HepG2 (cell line): ENCODE data around the gene CIT. TPM values are rescaled to one million over a fixed set of nuclear protein-coding genes. Genes with fewer than 3 reads are reported as not detected.

Experiments used
- ATF6 ChIP-seq: sonication (generic); formaldehyde crosslinking; conservative IDR thresholded peaks from 2 replicates; pipeline ENCODE4 v1.4.0; 2020; ENCODE audit warnings: missing genetic modification reagents
- DPF2 ChIP-seq: sonication (generic); formaldehyde crosslinking; IDR thresholded peaks from 2 replicates; pipeline ENCODE4 v1.4.0; 2020; ENCODE audit warnings: mild to moderate bottlenecking, low read depth, missing genetic modification reagents, borderline replicate concordance
- HOXA3 ChIP-seq: sonication (generic); formaldehyde crosslinking; IDR thresholded peaks from 2 replicates; pipeline ENCODE4 v1.5.0; 2020; ENCODE audit warnings: missing genetic modification reagents
- JARID2 ChIP-seq: sonication (generic); formaldehyde crosslinking; IDR thresholded peaks from 2 replicates; pipeline ENCODE4 v1.8.1; 2023; ENCODE audit warnings: missing genetic modification reagents, inconsistent platforms; ENCODE audit not compliant: insufficient replicate concordance
- PAXIP1 ChIP-seq: sonication (generic); formaldehyde crosslinking; conservative IDR thresholded peaks from 2 replicates; pipeline ENCODE4 v1.4.0; 2020; ENCODE audit warnings: mild to moderate bottlenecking, missing genetic modification reagents, moderate library complexity
- POLR2A ChIP-seq, 2 experiments: IDR thresholded peaks; 2 replicates each; pipeline ENCODE4 v1.6.1; 2011; ENCODE audit warnings: low read depth in 2 of 2, low read length in 2 of 2, mild to moderate bottlenecking in 1 of 2, moderate library complexity in 1 of 2; ENCODE audit not compliant: insufficient read depth in 1 of 2
- RFX1 ChIP-seq: fragments of 450-650 bp; IDR thresholded peaks from 2 replicates; pipeline ENCODE4 v1.6.1; 2017
- SALL1 ChIP-seq: sonication (generic); formaldehyde crosslinking; IDR thresholded peaks from 2 replicates; pipeline ENCODE4 v1.8.0; 2022; ENCODE audit warnings: mild to moderate bottlenecking, missing genetic modification reagents
- ZBTB7B ChIP-seq: sonication (generic); formaldehyde crosslinking; IDR thresholded peaks from 2 replicates; pipeline ENCODE4 v1.4.0; 2020; ENCODE audit warnings: missing genetic modification reagents
- ZNF142 ChIP-seq: sonication (generic); formaldehyde crosslinking; IDR thresholded peaks from 2 replicates; pipeline ENCODE4 v1.4.0; 2020; ENCODE audit warnings: missing genetic modification reagents
- ZNF547 ChIP-seq: sonication (generic); formaldehyde crosslinking; IDR thresholded peaks from 2 replicates; pipeline ENCODE4 v1.5.1; 2020; ENCODE audit warnings: mild to moderate bottlenecking, missing genetic modification reagents
- ZNF574 ChIP-seq: sonication (generic); formaldehyde crosslinking; IDR thresholded peaks from 2 replicates; pipeline ENCODE4 v1.4.0; 2020; ENCODE audit warnings: missing genetic modification reagents
- ZNF619 ChIP-seq: sonication (generic); formaldehyde crosslinking; IDR thresholded peaks from 2 replicates; pipeline ENCODE4 v1.4.0; 2020; ENCODE audit warnings: mild to moderate bottlenecking, missing genetic modification reagents
- ZSCAN29 ChIP-seq: sonication (generic); formaldehyde crosslinking; conservative IDR thresholded peaks from 2 replicates; pipeline ENCODE4 v1.4.0; 2020; ENCODE audit warnings: mild to moderate bottlenecking, missing genetic modification reagents
- polyA plus RNA-seq, 8 experiments: library from polyadenylated mRNA; depleted of rRNA in 3 of 8; stranded (reverse) in 7 of 8; unstranded in 1 of 8; fragments of >200 nt; fragmentation: Illumina TruSeq in 4 of 8; extraction: Trizol in 4 of 8; gene quantifications; 2 replicates each; pipeline versions ENCODE4 v1.2.1 to v1.2.3, GENCODE V29; 2011 to 2016; ENCODE audit warnings: low read depth in 4 of 8, missing spikeins in 1 of 8, mixed read lengths in 1 of 8; ENCODE audit not compliant: insufficient read depth in 1 of 8
- total RNA-seq, 5 experiments: library from RNA; depleted of rRNA; stranded (reverse); fragments of >200 nt; fragmentation: Illumina TruSeq; extraction: Trizol; gene quantifications; 2 replicates each; pipeline ENCODE4 v1.2.3, GENCODE V29; 2016; ENCODE audit warnings: low read depth in 1 of 5

The CIT gene
- total and polyA plus RNA-seq, 2 of the 13 experiments (the other 11 are each of a cell fraction or from before 2014, with no cell fraction given): 7.7 to 11.7 TPM

- TF ChIP-seq ZNF142 (no peak), JARID2 (CRISPR knock-in tag) (no peak), ZSCAN29 (no peak), PAXIP1 (CRISPR knock-in tag) (no peak), RFX1 (no peak), HOXA3 (CRISPR knock-in tag) (peak; percentile 29; the same call in 1 of the 2 replicates), ZNF619 (no peak), ZNF574 (CRISPR knock-in tag) (peak; percentile 35; the same call in 1 of the 2 replicates), DPF2 (CRISPR knock-in tag) (no peak), POLR2A (IDR thresholded peaks at IDR 0.05; ENCODE audit: insufficient read depth in 1 of 2, low read depth in 2 of 2, low read length in 2 of 2) (peak in 1 of 2 experiments; percentile 69; a peak in 3 of 4 replicates), SALL1 (CRISPR knock-in tag) (peak; percentile 60), ZBTB7B (CRISPR knock-in tag) (peak; percentile 57), ZNF547 (CRISPR knock-in tag) (peak; percentile 84; the same call in 1 of the 2 replicates), ATF6 (CRISPR knock-in tag) (no peak)
These were observed at the start of gene CIT (continued) for GRCh38 chr12:119876761-119877638.
